Measurements from ENCODE around the gene GAL.

Gene GAL

DNA sequence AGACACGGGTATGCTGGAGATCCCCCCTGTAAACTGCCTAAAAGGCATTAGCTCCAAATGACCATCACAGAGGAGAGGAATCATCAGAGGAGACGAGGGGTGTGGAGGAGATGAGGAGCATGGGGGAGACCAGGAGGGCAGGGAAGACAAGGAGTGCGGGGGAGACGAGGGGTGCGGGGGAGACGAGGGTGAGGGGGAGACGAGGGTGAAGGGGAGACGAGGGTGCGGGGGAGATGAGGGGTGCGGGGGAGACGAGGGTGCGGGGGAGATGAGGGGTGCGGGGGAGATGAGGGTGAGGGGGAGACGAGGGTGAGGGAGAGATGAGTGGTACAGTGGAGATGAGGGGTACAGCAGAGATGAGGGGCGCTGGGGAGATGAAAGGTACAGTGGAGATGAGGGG is 17.5 kb upstream of the GAL start:
- TF ChIP-seq, protein P1, sequence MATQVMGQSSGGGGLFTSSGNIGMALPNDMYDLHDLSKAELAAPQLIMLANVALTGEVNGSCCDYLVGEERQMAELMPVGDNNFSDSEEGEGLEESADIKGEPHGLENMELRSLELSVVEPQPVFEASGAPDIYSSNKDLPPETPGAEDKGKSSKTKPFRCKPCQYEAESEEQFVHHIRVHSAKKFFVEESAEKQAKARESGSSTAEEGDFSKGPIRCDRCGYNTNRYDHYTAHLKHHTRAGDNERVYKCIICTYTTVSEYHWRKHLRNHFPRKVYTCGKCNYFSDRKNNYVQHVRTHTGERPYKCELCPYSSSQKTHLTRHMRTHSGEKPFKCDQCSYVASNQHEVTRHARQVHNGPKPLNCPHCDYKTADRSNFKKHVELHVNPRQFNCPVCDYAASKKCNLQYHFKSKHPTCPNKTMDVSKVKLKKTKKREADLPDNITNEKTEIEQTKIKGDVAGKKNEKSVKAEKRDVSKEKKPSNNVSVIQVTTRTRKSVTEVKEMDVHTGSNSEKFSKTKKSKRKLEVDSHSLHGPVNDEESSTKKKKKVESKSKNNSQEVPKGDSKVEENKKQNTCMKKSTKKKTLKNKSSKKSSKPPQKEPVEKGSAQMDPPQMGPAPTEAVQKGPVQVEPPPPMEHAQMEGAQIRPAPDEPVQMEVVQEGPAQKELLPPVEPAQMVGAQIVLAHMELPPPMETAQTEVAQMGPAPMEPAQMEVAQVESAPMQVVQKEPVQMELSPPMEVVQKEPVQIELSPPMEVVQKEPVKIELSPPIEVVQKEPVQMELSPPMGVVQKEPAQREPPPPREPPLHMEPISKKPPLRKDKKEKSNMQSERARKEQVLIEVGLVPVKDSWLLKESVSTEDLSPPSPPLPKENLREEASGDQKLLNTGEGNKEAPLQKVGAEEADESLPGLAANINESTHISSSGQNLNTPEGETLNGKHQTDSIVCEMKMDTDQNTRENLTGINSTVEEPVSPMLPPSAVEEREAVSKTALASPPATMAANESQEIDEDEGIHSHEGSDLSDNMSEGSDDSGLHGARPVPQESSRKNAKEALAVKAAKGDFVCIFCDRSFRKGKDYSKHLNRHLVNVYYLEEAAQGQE (IDR thresholded peaks at IDR 0.05; ENCODE audit: low read depth) = no peak

DNA sequence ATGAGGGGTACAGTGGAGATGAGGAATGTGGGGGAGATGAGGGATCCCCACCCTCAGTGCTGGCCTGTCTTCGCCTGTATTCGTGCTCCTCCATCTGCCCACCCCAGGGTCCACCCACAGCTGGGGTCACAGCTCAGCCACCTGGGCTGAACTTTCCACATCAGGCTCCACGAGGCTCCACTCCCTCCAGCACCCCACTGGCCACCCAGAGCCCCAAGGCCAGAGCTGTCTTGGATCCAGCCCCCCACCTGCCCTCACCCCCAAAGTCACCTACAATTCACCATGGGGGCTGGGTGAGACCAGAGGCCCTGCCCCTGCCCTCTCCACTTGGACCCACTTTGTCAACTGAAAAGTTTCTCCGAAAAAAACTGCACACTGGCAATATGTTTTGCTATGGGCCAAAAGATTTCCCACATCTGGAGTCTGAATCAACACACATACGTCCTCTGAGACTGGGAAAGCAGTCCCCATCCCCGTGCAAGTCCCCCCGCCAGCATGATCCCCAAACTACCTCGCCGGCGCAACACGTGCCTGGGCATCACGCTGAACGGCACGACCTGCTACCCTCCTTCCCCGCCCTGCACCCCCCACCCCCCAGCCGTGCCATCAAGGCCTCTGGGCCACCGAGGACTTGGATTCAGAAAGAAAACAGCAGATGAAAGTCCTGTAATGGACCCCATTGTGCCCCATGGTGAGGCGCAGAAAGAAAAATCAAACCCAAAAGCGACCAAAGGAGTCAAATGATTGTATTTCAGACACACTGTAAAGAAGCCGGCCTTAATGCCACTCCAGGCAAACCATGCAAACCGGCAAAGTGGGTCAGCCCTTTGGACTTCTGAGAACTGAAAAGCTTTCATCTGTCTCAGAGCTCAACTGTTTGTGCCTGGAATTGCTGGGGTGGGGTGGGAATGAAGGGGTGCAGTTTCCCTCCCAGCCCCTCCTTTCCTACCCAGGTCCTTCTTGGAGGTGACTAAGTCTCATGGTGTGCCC is 16.5 kb upstream of the GAL start:
- TF ChIP-seq MAX (IDR thresholded peaks at IDR 0.05) = no peak
- no peak for TF ChIP-seq CREB1 (IDR thresholded peaks at IDR 0.05; ENCODE audit: low read depth)

- TF ChIP-seq TCF12 (IDR thresholded peaks at IDR 0.05; ENCODE audit: low read depth) (no peak), YY1 (IDR thresholded peaks at IDR 0.05; ENCODE audit: low read depth) (no peak), ZBTB7A (IDR thresholded peaks at IDR 0.05; ENCODE audit: low read depth) (no peak), CREB1 (IDR thresholded peaks at IDR 0.05; ENCODE audit: low read depth) (no peak), MAX (IDR thresholded peaks at IDR 0.05) (no peak), CEBPB (IDR thresholded peaks at IDR 0.05) (no peak), TEAD4 (IDR thresholded peaks at IDR 0.05) (no peak), FOXM1 (IDR thresholded peaks at IDR 0.05; ENCODE audit: borderline replicate concordance, low read depth) (no peak), EP300 (IDR thresholded peaks at IDR 0.05; ENCODE audit: borderline replicate concordance) (no peak), EGR1 (IDR thresholded peaks at IDR 0.05) (no peak), TAF1 (IDR thresholded peaks at IDR 0.05; ENCODE audit: low read depth) (no peak), RAD21 (IDR thresholded peaks at IDR 0.05; ENCODE audit: low read depth) (no peak), NFIC (IDR thresholded peaks at IDR 0.05) (no peak), USF1 (IDR thresholded peaks at IDR 0.05) (no peak)
- TF ChIP-seq, protein P1 (IDR thresholded peaks at IDR 0.05; ENCODE audit: low read depth) = no peak
Measured at GRCh38 chr11:68669301-68670090, 14.8 kb upstream of the GAL start.

DNA sequence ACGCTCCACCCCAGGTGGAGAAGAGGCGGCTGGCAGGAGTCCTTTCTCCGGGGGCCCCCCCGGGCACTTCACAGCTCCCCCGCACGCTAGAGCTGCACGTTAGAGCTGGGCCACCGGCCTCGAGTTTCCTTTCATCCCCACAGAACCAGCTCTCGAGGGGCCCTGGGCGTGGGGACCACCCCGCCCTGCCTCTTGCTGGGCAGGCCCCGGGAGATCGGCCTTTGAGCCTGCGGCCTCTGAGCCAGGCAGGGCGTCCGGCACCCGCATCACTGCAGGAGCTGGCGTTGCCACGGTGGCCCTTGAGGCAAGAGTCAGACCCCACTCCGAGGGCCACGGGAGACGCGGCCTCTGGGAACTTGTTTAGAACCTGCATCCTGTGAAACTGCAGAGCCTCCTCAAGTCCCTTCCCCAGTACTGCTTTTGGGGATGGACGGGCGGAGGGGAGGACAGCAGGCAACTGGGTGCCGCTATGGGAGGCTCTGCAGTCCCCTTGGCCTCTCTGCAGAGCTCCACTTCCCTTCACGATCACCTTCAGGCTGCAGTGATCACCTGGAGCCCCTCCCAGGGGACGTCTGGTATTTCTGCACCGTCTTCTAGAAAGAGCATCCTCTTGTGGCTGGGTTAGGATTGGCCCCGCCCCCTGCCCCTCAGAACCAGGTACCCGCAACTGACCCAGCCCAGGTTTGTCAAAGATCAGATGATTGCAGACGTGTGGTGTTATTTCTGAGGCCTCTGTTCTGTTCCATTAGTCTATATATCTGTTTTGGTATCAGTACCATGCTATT is 13.9 kb upstream of the GAL start:
- no peak for TF ChIP-seq EP300 (IDR thresholded peaks at IDR 0.05; ENCODE audit: borderline replicate concordance)

- TF ChIP-seq YY1 (IDR thresholded peaks at IDR 0.05; ENCODE audit: low read depth) = no peak
- no peak for TF ChIP-seq EGR1 (IDR thresholded peaks at IDR 0.05)
- no peak for TF ChIP-seq TAF1 (IDR thresholded peaks at IDR 0.05; ENCODE audit: low read depth)
- no peak for TF ChIP-seq TEAD4 (IDR thresholded peaks at IDR 0.05)
- TF ChIP-seq, protein P1 (IDR thresholded peaks at IDR 0.05; ENCODE audit: low read depth) = no peak
- TF ChIP-seq TCF12 (IDR thresholded peaks at IDR 0.05; ENCODE audit: low read depth) = no peak
- no peak for TF ChIP-seq EP300 (IDR thresholded peaks at IDR 0.05; ENCODE audit: borderline replicate concordance)
- TF ChIP-seq ZBTB7A (IDR thresholded peaks at IDR 0.05; ENCODE audit: low read depth) = no peak
Measured at GRCh38 chr11:68673306-68673945, 10.9 kb upstream of the GAL start.
